ENCODE data around the gene SLC17A1. TPM values are rescaled to one million over a fixed set of nuclear protein-coding genes. Genes with fewer than 3 reads are reported as not detected.

The SLC17A1 gene
- total and polyA plus RNA-seq, 8 donors: 0.16 TPM; not detected in 7

DNA sequence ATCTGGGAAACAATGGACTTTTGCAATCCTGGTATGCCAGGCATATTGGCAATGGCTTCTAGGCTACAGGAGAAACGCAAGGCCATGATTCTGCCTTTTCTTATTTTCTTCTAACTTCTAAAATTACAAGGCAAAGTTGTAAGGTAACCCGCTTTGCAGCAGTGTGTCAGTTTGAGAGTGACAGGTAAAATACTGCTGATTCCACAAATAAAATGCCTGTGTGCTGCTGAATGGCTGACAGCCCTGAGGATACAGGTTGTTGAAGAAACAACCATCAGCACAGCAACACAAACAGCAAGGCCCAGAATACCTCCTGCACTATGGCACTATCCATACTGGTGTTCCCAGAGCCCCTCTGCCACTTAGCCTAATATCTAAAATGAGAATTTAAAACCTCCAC is 37.1 kb downstream of the SLC17A1 start:
- intact Hi-C loops (cut with DNase I): no loop called here
- Histone ChIP-seq H3K27me3 (no peaks in the 10 kb centered on the region), H3K4me3 (no peak overlapping the region), H3K9me3 (no peaks in the 10 kb centered on the region), H3K36me3 (no peaks in the 10 kb centered on the region), H3K27ac (no peak overlapping the region), H3K4me1 (no peaks in the 10 kb centered on the region)
- ATAC-seq: no peak
- FAIRE-seq: no peak
- DNase-seq: no peak
- TF ChIP-seq, protein P1, sequence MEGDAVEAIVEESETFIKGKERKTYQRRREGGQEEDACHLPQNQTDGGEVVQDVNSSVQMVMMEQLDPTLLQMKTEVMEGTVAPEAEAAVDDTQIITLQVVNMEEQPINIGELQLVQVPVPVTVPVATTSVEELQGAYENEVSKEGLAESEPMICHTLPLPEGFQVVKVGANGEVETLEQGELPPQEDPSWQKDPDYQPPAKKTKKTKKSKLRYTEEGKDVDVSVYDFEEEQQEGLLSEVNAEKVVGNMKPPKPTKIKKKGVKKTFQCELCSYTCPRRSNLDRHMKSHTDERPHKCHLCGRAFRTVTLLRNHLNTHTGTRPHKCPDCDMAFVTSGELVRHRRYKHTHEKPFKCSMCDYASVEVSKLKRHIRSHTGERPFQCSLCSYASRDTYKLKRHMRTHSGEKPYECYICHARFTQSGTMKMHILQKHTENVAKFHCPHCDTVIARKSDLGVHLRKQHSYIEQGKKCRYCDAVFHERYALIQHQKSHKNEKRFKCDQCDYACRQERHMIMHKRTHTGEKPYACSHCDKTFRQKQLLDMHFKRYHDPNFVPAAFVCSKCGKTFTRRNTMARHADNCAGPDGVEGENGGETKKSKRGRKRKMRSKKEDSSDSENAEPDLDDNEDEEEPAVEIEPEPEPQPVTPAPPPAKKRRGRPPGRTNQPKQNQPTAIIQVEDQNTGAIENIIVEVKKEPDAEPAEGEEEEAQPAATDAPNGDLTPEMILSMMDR (IDR thresholded peaks at IDR 0.05): no peak
- WGBS, 2 donors: 86 to 96% methylated on average over 2 of the region's 2 CpGs

DNA sequence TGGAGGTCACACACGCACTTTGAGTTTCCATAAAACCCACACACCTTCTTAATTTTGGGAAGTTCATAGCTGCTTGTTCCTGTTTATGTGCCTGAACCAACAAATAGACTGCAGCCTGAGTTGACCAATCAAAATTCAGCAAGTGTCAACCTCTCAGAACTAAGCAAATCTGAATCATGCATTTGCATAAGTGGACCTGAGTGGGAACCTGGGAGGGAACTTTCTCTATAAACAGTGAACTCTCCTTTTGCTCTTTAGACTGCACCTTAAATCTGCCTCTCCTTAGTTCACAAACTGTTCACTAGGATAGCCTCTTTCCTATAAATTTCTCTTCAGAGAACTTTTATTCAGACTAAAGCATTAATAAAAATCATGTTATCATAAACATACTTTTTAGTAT is 37.9 kb downstream of the SLC17A1 start:
- Histone ChIP-seq H3K27ac (no peak overlapping the region), H3K9me3 (no peaks in the 10 kb centered on the region), H3K4me3 (no peak overlapping the region), H3K4me1 (no peaks in the 10 kb centered on the region), H3K36me3 (no peaks in the 10 kb centered on the region), H3K27me3 (no peaks in the 10 kb centered on the region)
- no peak for FAIRE-seq
- TF ChIP-seq, protein P1 (IDR thresholded peaks at IDR 0.05): no peak
- intact Hi-C loops (cut with DNase I): no loop called here
- ATAC-seq: no peak
- 95% methylated on average over 1 of the region's 1 CpG for WGBS, 2 donors
- no peak for DNase-seq

DNA sequence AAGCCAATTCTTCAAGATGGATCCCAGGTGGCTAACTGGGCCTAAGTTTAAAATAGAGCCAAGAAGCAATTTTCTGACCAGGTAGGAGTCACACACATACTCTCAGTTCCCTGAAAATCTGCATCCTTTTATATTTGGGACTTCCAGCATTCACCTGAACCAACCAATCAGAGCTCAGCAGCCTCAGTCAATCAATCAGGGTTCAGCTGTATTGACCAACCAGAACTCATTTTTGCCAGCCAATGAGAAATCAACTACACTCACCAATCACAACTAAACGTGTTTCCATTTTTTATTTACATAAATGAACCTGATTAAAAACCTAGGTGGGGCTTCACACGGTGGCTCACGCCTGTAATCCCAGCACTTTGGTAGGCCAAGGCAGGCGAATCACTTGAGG is 39.8 kb downstream of the SLC17A1 start:
- 79 to 85% methylated on average over 4 of the region's 4 CpGs for WGBS, 2 donors
- Histone ChIP-seq H3K27ac (no peak overlapping the region), H3K9me3 (no peaks in the 10 kb centered on the region), H3K27me3 (no peaks in the 10 kb centered on the region), H3K4me3 (no peak overlapping the region), H3K4me1 (no peaks in the 10 kb centered on the region), H3K36me3 (no peaks in the 10 kb centered on the region)
- intact Hi-C loops (cut with DNase I): no loop called here
- DNase-seq (no peak), FAIRE-seq (no peak), ATAC-seq (no peak)
- TF ChIP-seq, protein P1 (IDR thresholded peaks at IDR 0.05): no peak

DNA sequence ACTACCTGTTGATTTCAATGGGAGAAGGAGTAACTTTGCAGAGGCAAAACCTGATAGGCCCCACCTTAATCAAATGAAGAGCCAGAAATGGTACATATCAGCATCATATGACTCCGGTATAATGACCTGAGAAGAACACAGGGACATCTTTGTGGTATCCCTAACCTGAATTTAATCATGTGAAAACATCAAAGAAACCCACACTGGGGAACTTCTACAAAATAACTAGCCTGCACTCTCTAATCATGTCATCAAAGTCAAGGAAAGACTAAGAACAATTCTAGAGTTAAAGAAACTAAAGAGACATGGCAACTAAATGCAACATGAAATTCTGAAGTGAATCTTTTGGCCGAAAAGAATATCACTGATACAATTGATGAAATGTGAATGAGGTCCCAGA is 42.4 kb downstream of the SLC17A1 start:
- intact Hi-C loops (cut with DNase I): loop anchor here in 1 of 3 donors (10.0 kb wide), 1 partner anchor 155 kb away; no protein-coding TSS in a partner anchor

DNA sequence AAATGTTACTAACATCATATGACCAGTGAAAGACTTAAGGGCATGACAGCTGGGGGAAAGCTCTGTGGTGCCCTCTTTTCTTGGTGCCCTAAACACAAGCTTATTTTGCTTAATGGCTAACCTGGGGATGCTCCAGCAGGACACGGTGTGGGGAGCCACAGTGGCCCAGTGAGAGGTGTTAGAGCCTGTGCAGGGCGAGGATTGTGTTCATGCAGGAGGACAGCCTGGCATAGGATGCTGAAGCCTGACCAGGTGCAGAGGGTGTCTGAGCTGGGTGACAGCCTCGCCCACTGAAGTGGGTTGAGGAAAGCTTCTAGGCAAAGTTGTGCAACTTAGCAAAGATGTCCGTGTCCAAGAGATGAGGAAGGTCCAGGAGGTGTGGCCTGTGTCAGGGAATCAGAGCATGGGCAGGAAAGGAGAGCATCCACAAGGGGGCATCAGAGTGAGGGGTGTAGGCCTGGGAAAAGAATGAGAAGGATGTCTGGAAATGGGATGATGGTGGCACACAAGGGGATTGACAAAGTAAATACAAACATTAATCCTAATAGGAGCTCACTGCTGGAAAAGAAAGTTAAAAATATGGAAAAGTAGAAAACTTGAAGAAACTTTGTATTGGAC is 43.4 kb downstream of the SLC17A1 start:
- Histone ChIP-seq H3K4me1 (no peaks in the 10 kb centered on the region), H3K4me3 (no peak overlapping the region), H3K36me3 (no peaks in the 10 kb centered on the region), H3K9me3 (no peaks in the 10 kb centered on the region), H3K27me3 (no peaks in the 10 kb centered on the region), H3K27ac (no peak overlapping the region)
- peak; percentile 28 to 66 (median 50) for DNase-seq
- FAIRE-seq: no peak
- intact Hi-C loops (cut with DNase I): loop anchor here in 1 of 3 donors (10.0 kb wide), 1 partner anchor 156 kb away; no protein-coding TSS in a partner anchor
- ATAC-seq: peak; percentile 80 to 94 (median 92)
- TF ChIP-seq, protein P1 (IDR thresholded peaks at IDR 0.05): peak; percentile 13 to 31 (median 24)
- WGBS, 2 donors: 60 to 61% methylated on average over 4 of the region's 4 CpGs

More for the DNA sequence above, 42.4 kb downstream of the SLC17A1 start:
- no peaks in the 10 kb centered on the region for H3K27me3 ChIP-seq
- H3K36me3 ChIP-seq: no peaks in the 10 kb centered on the region
- ATAC-seq (no peak), DNase-seq (no peak), FAIRE-seq (no peak)
- H3K4me3 ChIP-seq: no peak overlapping the region
- H3K27ac ChIP-seq: no peak overlapping the region
- TF ChIP-seq, protein P1 (IDR thresholded peaks at IDR 0.05): no peak
- no peaks in the 10 kb centered on the region for H3K9me3 ChIP-seq
- H3K4me1 ChIP-seq: no peaks in the 10 kb centered on the region
- WGBS, 2 donors: 59 to 74% methylated on average over 2 of the region's 2 CpGs

All from pancreas (tissue), 10 donors.